Cardiac muscle cell (in vitro differentiated cells and primary cell): Measurements from ENCODE around the gene CYB5A. TPM values are rescaled to one million over a fixed set of nuclear protein-coding genes. Genes with fewer than 3 reads are reported as not detected.

ENCODE experiments used
- DNase-seq, 2 donors: peaks; one replicate each; pipeline versions ENCODE4 v3.0.0 to v3.0.0-alpha.2; 2010 to 2017; ENCODE audit warnings: low read depth in 1 of 2, low spot score in 1 of 2
- H3K27ac ChIP-seq: fragments of 200-600 bp; sonication (generic); 2 replicates; pipeline ENCODE4 v1.5.1; 2016
- H3K27me3 ChIP-seq: fragments of 200-600 bp; sonication (generic); 2 replicates; pipeline ENCODE4 v1.6.0; 2016; ENCODE audit warnings: control low read depth
- H3K36me3 ChIP-seq: fragments of 200-600 bp; sonication (generic); 2 replicates; pipeline ENCODE4 v1.5.1; 2016; ENCODE audit warnings: control low read depth
- H3K4me1 ChIP-seq: fragments of 200-600 bp; sonication (generic); 2 replicates; pipeline ENCODE4 v1.8.1; 2017; ENCODE audit warnings: low read depth, mild to moderate bottlenecking, mixed run types
- H3K4me3 ChIP-seq: fragments of 200-600 bp; sonication (generic); 2 replicates; pipeline ENCODE4 v1.5.1; 2016; ENCODE audit warnings: mild to moderate bottlenecking
- H3K9me3 ChIP-seq: fragments of 200-600 bp; sonication (generic); 2 replicates; pipeline ENCODE4 v1.5.1; 2017; ENCODE audit warnings: low read depth, mild to moderate bottlenecking, control low read depth
- polyA plus RNA-seq: library from polyadenylated mRNA; unstranded; fragments of >200 nt; fragmentation: Nextera tagmentation; extraction: Ambion mirVana; gene quantifications from 2 replicates; pipeline ENCODE4 v1.2.1, GENCODE V29; 2016
- total RNA-seq: library from RNA; depleted of rRNA; stranded (reverse); fragments of >200 nt; gene quantifications from 2 replicates; pipeline ENCODE4 v1.2.3, GENCODE V29; 2016
- TF ChIP-seq, protein P1 (sequence below): IDR thresholded peaks from 2 replicates; pipeline ENCODE4 v1.5.1; 2012; ENCODE audit warnings: low read depth, mild to moderate bottlenecking, low read length

CYB5A gene
- total and polyA plus RNA-seq, 2 experiments from 2014 or later, result 150 to 201 TPM

DNA sequence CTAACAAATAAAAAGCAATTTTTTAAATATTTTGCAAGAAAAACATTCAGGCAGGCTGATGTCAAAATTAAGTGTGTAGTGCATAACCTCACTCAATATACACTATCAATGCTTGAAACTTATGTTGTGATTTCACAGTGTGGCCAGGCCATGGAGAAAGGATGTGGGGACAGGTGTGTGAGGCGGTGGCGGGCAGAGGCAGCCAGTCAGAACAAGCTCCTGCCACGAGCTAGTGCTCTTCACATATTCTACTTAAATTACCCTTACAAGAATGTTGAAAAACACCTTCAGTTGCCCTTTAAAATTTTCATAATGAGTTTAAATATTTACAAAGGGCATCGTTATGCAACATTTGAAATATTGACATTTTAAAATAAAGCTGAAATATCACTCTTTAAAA, 43.2 kb downstream of the CYB5A start:
- no peak for DNase-seq
- H3K4me1 ChIP-seq, result peaks cover 19% of the 10 kb centered on the region
- no peak overlapping the region for H3K4me3 ChIP-seq
- no peak overlapping the region for H3K27ac ChIP-seq
- H3K27me3 ChIP-seq, result no peaks in the 10 kb centered on the region
- no peaks in the 10 kb centered on the region for H3K9me3 ChIP-seq
- TF ChIP-seq, protein P1, sequence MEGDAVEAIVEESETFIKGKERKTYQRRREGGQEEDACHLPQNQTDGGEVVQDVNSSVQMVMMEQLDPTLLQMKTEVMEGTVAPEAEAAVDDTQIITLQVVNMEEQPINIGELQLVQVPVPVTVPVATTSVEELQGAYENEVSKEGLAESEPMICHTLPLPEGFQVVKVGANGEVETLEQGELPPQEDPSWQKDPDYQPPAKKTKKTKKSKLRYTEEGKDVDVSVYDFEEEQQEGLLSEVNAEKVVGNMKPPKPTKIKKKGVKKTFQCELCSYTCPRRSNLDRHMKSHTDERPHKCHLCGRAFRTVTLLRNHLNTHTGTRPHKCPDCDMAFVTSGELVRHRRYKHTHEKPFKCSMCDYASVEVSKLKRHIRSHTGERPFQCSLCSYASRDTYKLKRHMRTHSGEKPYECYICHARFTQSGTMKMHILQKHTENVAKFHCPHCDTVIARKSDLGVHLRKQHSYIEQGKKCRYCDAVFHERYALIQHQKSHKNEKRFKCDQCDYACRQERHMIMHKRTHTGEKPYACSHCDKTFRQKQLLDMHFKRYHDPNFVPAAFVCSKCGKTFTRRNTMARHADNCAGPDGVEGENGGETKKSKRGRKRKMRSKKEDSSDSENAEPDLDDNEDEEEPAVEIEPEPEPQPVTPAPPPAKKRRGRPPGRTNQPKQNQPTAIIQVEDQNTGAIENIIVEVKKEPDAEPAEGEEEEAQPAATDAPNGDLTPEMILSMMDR, result no peak
- no peaks in the 10 kb centered on the region for H3K36me3 ChIP-seq

DNA sequence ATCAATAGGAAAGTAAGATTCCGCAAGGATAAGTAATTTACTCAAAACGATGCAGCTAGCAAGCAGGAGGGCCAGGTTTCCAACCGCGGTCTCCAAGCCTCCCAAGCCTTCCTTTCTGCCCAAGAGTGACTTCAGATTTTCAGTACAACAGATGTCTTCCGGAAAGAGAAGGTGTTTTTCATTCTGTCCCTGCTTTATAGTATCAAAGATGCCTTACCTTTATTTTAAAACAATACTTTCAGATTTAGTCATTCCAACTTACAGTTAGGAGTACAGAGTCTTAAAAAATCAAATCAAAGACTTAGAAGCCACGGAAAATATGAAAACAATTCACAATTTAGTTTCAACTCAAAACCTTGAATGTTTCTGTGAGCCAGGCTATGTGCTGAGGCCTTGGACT, 43.6 kb downstream of the CYB5A start:
- Histone ChIP-seq H3K4me1 (peaks cover 19% of the 10 kb centered on the region), H3K36me3 (no peaks in the 10 kb centered on the region), H3K9me3 (no peaks in the 10 kb centered on the region), H3K27me3 (no peaks in the 10 kb centered on the region), H3K4me3 (no peak overlapping the region), H3K27ac (no peak overlapping the region)
- TF ChIP-seq, protein P1, result no peak
- no peak for DNase-seq

DNA sequence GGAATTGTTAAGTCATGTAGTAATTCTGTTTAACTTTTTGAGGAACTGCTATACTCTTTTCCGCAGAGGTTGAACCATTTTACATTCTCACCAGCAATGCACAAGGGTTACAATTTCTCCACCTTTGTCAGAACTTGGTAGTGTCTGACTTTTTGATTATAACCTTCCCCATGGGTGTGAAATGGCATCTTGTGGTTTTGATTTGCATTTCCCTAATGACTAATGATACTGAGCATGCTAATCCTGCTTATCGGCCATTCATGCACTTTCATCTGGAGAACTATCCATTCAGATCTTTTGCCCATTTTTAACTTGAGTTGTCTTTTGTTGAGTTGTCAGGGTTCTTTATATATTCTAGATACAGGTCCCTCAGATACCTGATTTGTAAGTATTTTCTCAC, 47.2 kb downstream of the CYB5A start:
- H3K36me3 ChIP-seq, result no peaks in the 10 kb centered on the region
- no peak overlapping the region for H3K27ac ChIP-seq
- H3K9me3 ChIP-seq, result no peaks in the 10 kb centered on the region
- H3K4me1 ChIP-seq, result no peaks in the 10 kb centered on the region
- H3K27me3 ChIP-seq, result no peaks in the 10 kb centered on the region
- no peak overlapping the region for H3K4me3 ChIP-seq
- no peak for DNase-seq
- TF ChIP-seq, protein P1, result no peak

DNA sequence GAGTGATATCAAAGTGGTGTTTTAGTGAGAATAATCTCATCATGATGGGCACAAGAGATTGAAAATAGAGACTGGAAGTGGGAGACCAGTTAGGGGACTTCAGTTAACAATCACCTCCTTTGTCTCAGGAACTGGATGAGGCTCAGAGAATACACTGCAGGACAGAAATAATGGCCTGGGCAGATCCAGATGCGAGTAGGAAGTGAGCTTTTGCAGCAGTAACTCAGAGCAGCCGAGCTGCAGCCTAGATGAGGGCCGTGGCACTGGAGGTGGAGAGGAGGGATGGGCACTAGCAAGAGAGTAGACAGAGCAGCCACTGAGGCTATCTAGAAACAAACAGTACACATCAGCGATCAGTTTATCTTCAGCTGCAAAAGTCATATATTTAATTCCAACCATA, 48.6 kb downstream of the CYB5A start:
- Histone ChIP-seq H3K27ac (no peak overlapping the region), H3K4me3 (no peak overlapping the region), H3K4me1 (no peaks in the 10 kb centered on the region), H3K9me3 (no peaks in the 10 kb centered on the region), H3K36me3 (no peaks in the 10 kb centered on the region), H3K27me3 (no peaks in the 10 kb centered on the region)
- TF ChIP-seq, protein P1, result no peak
- DNase-seq, result no peak

DNA sequence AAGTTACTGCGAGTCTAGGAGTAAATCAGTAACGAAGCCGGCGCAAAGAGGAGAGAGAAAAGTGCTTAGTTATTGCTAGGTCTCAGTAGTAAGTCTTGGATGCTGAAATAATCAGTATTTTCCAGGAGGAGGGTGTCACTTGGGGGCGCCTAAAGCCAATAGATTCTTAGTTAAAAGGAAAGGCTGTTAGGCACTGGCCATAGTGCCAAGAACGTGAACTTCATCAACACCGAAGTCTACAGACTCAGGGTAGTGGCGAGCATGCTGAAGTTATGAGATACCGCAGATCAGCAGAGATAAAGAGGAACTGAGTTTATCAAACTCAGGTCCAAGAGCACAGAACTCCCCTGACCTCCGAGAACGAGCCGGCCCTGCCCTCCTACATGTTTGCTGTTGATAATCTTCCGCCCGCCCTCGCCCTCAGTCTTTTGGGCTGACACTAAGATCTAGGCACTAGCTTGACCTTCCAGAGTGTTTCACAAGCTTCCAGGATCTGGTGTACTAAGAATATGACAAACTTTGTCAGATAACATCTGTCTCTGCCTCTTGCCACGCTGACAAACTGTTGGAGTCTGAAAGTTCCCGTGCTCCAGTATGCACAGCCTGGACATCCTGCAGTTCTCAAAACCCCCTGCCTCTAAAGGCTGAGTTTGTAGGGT, 49.2 kb downstream of the CYB5A start:
- Histone ChIP-seq H3K27me3 (no peaks in the 10 kb centered on the region), H3K4me1 (no peaks in the 10 kb centered on the region), H3K4me3 (no peak overlapping the region), H3K36me3 (no peaks in the 10 kb centered on the region), H3K27ac (no peak overlapping the region), H3K9me3 (no peaks in the 10 kb centered on the region)
- TF ChIP-seq, protein P1, result peak; percentile 14
- peak; percentile 23 to 45 for DNase-seq
